ENCODE results near the gene APOBR.

DNA sequence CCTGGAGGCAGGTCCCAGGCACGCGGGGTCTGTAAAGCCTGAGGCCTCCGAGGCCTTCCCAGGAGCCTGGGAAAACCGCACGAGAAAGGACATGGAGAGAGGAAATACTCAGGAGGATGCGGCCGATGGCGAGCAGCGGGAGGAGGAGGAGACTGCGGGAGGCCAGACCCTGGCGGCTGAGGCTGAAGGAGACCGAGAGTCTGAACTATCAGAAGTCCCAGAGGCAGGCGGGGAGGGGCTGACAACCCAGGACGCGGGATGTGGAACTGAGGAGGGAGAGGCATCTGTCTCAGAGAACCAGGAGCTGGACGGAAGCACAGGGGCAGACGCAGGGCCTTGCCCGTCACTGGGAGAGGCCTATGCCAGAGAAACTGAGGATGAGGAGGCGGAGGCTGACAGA is 2.4 kb downstream of the APOBR start:
- TF ChIP-seq POLR2AphosphoS5 (IDR thresholded peaks at IDR 0.05; ENCODE audit: low read depth, low read length), result no peak
- TF ChIP-seq SPI1 (IDR thresholded peaks at IDR 0.05; ENCODE audit: low read depth, low read length), result no peak
- no peak for TF ChIP-seq POLR2A (IDR thresholded peaks at IDR 0.05; ENCODE audit: low read depth, low read length)
- TF ChIP-seq POU2F2 (IDR thresholded peaks at IDR 0.05; ENCODE audit: low read depth, low read length), result no peak
- no peak for TF ChIP-seq TAF1 (IDR thresholded peaks at IDR 0.05; ENCODE audit: low read depth, low read length)
